ENCODE data around the gene THRA.

The THRA gene

DNA sequence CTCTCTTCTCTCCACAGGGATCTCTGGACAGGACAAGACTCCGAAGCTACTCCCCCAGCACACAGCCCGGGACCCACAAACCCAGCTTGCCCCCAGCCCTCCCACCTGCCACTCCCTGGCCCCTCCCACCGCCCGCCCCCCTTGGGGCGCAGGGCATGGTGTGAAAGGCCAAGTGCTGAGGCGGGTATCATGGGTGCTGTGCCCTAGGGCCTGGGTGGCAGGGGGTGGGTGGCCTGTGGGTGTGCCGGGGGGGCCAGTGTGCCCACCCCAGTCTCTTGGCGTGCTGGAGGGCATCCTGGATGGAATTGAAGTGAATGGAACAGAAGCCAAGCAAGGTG, 11.4 kb downstream of the THRA start:
- H3K27ac ChIP-seq: peak overlapping the region; percentile 95
- CTCF ChIA-PET: interaction anchor here (2.7 to 5.9 kb wide), 3 partner anchors 11 to 47 kb away, joined by 18 to 38 read pairs (median 19); partner anchors contain the start of gene THRA
- TF ChIP-seq, protein P1, sequence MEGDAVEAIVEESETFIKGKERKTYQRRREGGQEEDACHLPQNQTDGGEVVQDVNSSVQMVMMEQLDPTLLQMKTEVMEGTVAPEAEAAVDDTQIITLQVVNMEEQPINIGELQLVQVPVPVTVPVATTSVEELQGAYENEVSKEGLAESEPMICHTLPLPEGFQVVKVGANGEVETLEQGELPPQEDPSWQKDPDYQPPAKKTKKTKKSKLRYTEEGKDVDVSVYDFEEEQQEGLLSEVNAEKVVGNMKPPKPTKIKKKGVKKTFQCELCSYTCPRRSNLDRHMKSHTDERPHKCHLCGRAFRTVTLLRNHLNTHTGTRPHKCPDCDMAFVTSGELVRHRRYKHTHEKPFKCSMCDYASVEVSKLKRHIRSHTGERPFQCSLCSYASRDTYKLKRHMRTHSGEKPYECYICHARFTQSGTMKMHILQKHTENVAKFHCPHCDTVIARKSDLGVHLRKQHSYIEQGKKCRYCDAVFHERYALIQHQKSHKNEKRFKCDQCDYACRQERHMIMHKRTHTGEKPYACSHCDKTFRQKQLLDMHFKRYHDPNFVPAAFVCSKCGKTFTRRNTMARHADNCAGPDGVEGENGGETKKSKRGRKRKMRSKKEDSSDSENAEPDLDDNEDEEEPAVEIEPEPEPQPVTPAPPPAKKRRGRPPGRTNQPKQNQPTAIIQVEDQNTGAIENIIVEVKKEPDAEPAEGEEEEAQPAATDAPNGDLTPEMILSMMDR (conservative IDR thresholded peaks at IDR 0.05; ENCODE audit: low read depth): no peak
- POLR2A ChIA-PET (ENCODE audit: low non-redundant PET): no interaction called here
- DNase-seq (ENCODE audit: low spot score): no peak

DNA sequence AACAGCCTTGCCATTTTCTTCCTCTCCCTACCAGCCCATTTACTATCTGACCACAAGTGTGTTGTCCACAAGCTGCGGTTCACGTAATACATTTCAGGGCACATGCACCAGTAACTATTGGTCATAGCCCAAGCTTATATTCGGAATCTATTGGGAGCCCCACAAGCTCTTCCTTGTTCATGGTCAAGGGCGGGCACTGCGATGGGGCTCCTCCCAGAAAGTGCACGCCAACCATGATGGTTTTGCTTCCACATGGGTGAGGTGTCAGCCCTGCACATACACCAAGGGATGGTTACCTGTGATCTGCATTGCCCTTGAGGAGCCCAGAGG, 12.1 kb downstream of the THRA start:
- TF ChIP-seq, protein P1 (conservative IDR thresholded peaks at IDR 0.05; ENCODE audit: low read depth): no peak
- ChIA-PET CTCF (interaction anchor here (0.6 to 5.9 kb wide), 14 partner anchors 8 to 159 kb away, joined by 3 to 38 read pairs (median 6); partner anchors contain the start of gene THRA), POLR2A (ENCODE audit: low non-redundant PET) (interaction anchor here (0.6 kb wide), 1 partner anchor 68 kb away, joined by 3 read pairs; no protein-coding TSS in a partner anchor)
- peak overlapping the region; percentile 95 for H3K27ac ChIP-seq
- no peak for DNase-seq (ENCODE audit: low spot score)

DNA sequence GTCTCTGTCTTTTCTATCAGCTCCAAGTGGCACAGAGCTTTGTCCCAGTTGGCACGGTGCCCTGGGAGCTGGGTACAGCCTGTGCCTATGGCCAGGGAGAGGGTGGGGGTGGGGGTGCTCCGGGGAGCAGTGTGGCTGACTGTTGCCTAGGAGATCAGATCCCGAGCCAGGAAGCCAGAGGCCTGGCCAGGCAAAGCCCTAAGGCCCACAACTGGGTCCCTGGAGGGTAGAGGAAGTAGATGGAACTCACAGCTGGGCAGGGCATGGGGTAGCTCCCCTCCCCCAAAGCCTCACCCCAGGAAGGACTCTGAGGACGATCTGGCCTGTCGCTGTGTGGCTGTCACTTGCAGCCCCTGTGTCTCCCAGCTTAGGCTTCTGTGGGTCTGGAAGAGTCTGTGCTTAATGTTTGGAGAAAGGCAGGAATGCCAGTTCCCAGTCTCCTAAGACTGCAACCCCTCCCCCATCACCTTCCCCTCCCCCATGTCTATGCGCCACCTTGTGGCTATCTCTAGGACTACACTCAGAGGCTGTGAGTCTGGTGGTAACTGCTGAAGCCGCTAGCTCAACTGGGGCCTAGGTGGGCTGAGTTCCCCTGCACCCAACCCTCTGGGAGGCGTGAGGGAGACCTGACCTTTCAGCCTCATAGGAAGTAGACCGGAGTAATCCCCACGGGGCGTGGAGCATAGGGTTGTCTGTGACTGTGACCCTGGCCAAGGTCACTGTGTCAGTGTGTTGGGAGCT, 12.6 kb downstream of the THRA start:
- no peak for DNase-seq (ENCODE audit: low spot score)
- TF ChIP-seq, protein P1 (conservative IDR thresholded peaks at IDR 0.05; ENCODE audit: low read depth): peak; percentile 84
- H3K27ac ChIP-seq: peak overlapping the region; percentile 95
- CTCF ChIA-PET: interaction anchor here (0.6 to 5.9 kb wide), 19 partner anchors 9 to 159 kb away, joined by 3 to 38 read pairs (median 5); partner anchors contain the start of gene THRA
- POLR2A ChIA-PET (ENCODE audit: low non-redundant PET): interaction anchor here (0.6 kb wide), 2 partner anchors 53 to 68 kb away, joined by 3 to 4 read pairs; no protein-coding TSS in a partner anchor

DNA sequence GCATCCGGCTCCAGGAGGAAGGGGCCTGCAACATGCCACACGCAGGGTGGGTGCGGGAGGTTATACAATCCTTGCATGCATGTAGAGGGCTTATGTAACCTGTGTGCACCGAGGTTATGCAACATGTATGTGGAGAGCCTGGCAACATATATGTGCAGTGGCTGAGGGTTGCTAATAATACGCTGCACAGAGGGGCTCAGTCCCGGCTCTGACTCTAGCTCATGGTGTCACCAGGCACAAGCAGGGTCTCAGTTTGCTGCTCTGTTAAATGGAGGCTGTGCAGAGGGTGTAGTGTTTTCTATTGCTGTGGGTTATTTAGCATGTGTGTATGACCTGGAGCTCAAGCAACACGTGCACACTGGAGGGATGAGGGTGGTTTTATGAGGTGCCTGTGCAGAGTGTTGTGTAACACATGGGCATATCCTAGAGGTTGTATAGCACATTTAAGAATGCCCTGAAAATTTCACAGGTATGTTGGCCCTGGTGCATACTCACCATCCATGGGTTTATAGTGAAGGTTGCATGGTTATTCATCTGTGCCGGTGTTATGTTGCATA, 13.3 kb downstream of the THRA start:
- ChIA-PET CTCF (interaction anchor here (0.6 to 5.9 kb wide), 16 partner anchors 9 to 79 kb away, joined by 3 to 38 read pairs (median 6); partner anchors contain the start of gene THRA), POLR2A (ENCODE audit: low non-redundant PET) (interaction anchor here (0.6 kb wide), 1 partner anchor 54 kb away, joined by 4 read pairs; no protein-coding TSS in a partner anchor)
- TF ChIP-seq, protein P1 (conservative IDR thresholded peaks at IDR 0.05; ENCODE audit: low read depth): no peak
- DNase-seq (ENCODE audit: low spot score): no peak
- H3K27ac ChIP-seq: peak overlapping the region; percentile 95

DNA sequence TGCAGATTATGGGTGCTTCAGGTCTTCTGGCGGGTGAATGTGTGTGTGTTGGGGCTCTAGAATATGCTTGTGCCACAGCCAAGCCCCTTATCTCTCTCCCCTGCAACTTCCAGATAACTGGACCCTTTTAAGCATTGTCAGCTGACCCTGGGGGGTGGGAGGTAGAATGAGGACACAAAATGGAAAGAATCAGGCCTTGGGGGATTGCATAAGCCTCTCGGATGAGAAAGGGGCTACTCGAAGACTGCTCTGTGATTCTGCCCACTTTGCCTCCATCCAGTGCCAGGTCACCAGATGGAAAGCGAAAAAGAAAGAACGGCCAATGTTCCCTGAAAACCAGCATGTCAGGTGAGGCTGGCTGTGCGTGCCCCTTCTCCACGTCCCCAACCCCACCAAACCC, 13.8 kb downstream of the THRA start:
- TF ChIP-seq, protein P1 (conservative IDR thresholded peaks at IDR 0.05; ENCODE audit: low read depth): no peak
- POLR2A ChIA-PET (ENCODE audit: low non-redundant PET): no interaction called here
- CTCF ChIA-PET: interaction anchor here (2.7 to 5.9 kb wide), 2 partner anchors 9 to 14 kb away, joined by 19 to 38 read pairs; partner anchors contain the start of gene THRA
- DNase-seq (ENCODE audit: low spot score): no peak
- peak overlapping the region; percentile 53 for H3K27ac ChIP-seq

DNA sequence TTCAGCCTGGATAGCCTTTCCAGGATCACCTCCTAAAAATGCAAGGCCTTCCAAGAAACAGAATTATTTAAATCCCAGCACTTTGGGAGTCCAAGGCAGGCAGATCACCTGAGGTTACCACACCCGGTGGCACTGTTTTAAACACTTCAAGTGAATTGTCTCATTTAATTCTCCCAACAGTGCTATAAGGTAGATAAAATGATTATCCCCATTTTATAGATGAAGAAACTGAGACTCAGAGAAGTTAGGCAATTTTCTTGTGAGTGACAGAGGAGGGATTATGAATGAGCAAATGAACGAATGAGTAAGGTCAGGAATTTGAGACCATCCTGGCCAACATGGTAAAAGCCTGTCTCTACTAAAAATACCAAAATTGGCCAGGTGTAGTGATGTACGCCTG, 16.8 kb downstream of the THRA start:
- DNase-seq (ENCODE audit: low spot score): no peak
- TF ChIP-seq, protein P1 (conservative IDR thresholded peaks at IDR 0.05; ENCODE audit: low read depth): no peak
- POLR2A ChIA-PET (ENCODE audit: low non-redundant PET): no interaction called here
- no peak overlapping the region for H3K27ac ChIP-seq
- CTCF ChIA-PET: no interaction called here
